Cardiac muscle cell (in vitro differentiated cells and primary cell): Measurements from ENCODE around the gene CUX1. TPM values are rescaled to one million over a fixed set of nuclear protein-coding genes. Genes with fewer than 3 reads are reported as not detected.

Experiments used
- DNase-seq, 2 donors: peaks; one replicate each; pipeline versions ENCODE4 v3.0.0 to v3.0.0-alpha.2; 2010 to 2017; ENCODE audit warnings: low read depth in 1 of 2, low spot score in 1 of 2
- H3K27ac ChIP-seq: fragments of 200-600 bp; sonication (generic); 2 replicates; pipeline ENCODE4 v1.5.1; 2016
- H3K27me3 ChIP-seq: fragments of 200-600 bp; sonication (generic); 2 replicates; pipeline ENCODE4 v1.6.0; 2016; ENCODE audit warnings: control low read depth
- H3K36me3 ChIP-seq: fragments of 200-600 bp; sonication (generic); 2 replicates; pipeline ENCODE4 v1.5.1; 2016; ENCODE audit warnings: control low read depth
- H3K4me1 ChIP-seq: fragments of 200-600 bp; sonication (generic); 2 replicates; pipeline ENCODE4 v1.8.1; 2017; ENCODE audit warnings: low read depth, mild to moderate bottlenecking, mixed run types
- H3K4me3 ChIP-seq: fragments of 200-600 bp; sonication (generic); 2 replicates; pipeline ENCODE4 v1.5.1; 2016; ENCODE audit warnings: mild to moderate bottlenecking
- H3K9me3 ChIP-seq: fragments of 200-600 bp; sonication (generic); 2 replicates; pipeline ENCODE4 v1.5.1; 2017; ENCODE audit warnings: low read depth, mild to moderate bottlenecking, control low read depth
- polyA plus RNA-seq: library from polyadenylated mRNA; unstranded; fragments of >200 nt; fragmentation: Nextera tagmentation; extraction: Ambion mirVana; gene quantifications from 2 replicates; pipeline ENCODE4 v1.2.1, GENCODE V29; 2016
- total RNA-seq: library from RNA; depleted of rRNA; stranded (reverse); fragments of >200 nt; gene quantifications from 2 replicates; pipeline ENCODE4 v1.2.3, GENCODE V29; 2016
- TF ChIP-seq, protein P1 (sequence below): IDR thresholded peaks from 2 replicates; pipeline ENCODE4 v1.5.1; 2012; ENCODE audit warnings: low read depth, mild to moderate bottlenecking, low read length

CUX1 gene
- total and polyA plus RNA-seq, 2 experiments from 2014 or later = 67.7 to 85.3 TPM

DNA sequence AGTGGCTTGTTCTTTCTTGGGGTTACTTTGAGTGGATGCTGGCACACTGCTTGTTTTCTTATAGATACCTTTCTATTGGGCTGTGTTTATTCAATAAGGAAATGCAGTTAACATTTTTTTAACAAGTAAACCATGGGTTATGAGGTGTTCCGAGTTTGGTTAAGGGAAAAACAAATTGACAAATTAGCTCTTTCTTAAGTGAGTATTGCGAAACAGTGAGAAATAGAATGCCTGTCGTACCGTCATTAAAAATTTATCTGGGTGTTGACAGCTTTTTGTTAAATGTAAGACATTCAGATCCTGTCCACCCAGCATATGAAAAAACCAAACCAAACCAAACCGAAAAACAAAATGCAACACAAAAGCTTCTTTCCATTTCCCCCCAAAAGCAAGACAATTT lies 6.2 kb downstream of the CUX1 start:
- TF ChIP-seq, protein P1, sequence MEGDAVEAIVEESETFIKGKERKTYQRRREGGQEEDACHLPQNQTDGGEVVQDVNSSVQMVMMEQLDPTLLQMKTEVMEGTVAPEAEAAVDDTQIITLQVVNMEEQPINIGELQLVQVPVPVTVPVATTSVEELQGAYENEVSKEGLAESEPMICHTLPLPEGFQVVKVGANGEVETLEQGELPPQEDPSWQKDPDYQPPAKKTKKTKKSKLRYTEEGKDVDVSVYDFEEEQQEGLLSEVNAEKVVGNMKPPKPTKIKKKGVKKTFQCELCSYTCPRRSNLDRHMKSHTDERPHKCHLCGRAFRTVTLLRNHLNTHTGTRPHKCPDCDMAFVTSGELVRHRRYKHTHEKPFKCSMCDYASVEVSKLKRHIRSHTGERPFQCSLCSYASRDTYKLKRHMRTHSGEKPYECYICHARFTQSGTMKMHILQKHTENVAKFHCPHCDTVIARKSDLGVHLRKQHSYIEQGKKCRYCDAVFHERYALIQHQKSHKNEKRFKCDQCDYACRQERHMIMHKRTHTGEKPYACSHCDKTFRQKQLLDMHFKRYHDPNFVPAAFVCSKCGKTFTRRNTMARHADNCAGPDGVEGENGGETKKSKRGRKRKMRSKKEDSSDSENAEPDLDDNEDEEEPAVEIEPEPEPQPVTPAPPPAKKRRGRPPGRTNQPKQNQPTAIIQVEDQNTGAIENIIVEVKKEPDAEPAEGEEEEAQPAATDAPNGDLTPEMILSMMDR = no peak
- no peak overlapping the region for H3K4me3 ChIP-seq
- H3K4me1 ChIP-seq = peaks cover 34% of the 10 kb centered on the region
- peak in 1 of 2 donors; percentile 58 for DNase-seq
- H3K36me3 ChIP-seq = no peaks in the 10 kb centered on the region
- H3K27ac ChIP-seq = no peak overlapping the region
- H3K27me3 ChIP-seq = no peaks in the 10 kb centered on the region
- H3K9me3 ChIP-seq = no peaks in the 10 kb centered on the region

- Histone ChIP-seq H3K36me3 (no peaks in the 10 kb centered on the region), H3K27ac (no peak overlapping the region), H3K9me3 (no peaks in the 10 kb centered on the region), H3K27me3 (no peaks in the 10 kb centered on the region), H3K4me1 (peaks cover 27% of the 10 kb centered on the region), H3K4me3 (no peak overlapping the region)
- DNase-seq = no peak
- TF ChIP-seq, protein P1 = no peak
Observed at GRCh38 chr7:101824440-101824839, 7.0 kb downstream of the CUX1 start.

DNA sequence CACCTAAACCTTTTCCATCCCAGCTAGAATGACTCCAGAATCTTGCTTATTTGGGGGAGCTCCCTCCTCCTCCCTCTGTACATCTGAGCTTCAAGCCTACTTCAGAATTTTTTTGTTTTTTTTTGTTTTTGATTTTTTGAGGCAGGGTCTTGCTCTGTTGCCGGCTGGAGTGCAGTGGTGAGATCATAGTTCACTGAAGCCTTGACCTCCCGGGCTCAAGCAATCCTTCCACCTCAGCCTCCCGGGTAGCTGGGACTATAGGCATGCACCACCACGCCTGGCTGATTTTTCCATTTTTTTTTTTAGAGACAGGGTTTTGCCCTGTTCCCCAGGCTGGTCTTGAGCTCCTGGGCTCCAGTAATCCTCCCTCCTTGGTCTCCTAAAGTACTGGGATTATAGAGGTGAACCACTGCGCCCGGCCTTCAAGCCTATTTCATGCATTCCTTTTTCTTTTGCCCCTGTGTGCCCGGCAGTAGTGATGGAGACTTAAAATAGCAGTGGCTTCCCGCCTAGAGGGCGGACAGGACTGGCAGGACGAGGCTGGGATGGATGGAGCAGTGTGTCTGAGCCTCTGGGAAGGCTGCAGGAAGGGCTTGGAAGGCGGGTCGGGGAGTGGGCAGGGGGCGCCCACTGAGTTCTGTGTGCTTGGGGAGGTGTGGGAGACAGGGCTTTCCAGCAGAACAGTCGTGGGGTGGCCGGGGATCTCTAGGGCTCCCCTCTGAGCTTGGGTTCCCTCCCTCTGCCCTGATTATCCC lies 8.8 kb downstream of the CUX1 start:
- TF ChIP-seq, protein P1 = no peak
- DNase-seq = no peak
- Histone ChIP-seq H3K4me3 (no peak overlapping the region), H3K36me3 (no peaks in the 10 kb centered on the region), H3K27ac (no peak overlapping the region), H3K27me3 (no peaks in the 10 kb centered on the region), H3K4me1 (peaks cover 12% of the 10 kb centered on the region), H3K9me3 (no peaks in the 10 kb centered on the region)

DNA sequence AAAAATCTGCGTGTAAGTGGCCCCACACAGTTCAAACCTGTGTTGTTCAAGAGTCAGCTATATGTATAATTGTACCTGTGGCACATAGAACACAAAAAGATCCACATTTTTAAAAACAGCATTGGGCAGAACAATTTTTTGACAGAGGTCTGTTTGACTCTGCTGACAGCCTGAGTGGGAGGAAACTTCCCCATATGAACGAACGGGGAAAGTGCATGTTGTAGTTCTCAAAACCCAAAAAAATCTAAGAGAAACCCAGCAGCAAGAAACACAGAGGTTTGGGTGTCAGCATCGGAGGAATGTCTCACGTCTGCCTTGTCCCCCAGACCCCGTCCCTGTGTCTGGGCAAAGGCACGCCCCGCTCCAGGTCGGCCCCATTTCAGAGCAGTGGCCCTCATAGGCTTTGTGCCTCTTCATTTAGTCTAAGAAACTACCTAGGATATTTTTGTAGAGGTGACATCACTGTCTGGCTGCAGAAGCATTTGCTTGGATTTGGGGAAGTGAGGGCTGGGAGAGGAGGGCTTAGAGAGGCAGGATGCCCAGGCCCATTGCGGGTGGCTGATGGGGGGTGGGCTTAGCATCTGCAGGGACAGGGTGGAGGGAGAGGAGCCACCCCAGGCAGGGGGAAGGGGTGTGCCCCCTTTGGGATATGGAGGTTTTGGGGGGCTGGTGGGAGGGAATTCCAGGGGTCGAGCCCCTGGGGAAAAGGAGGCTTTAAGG lies 11.0 kb downstream of the CUX1 start:
- DNase-seq = no peak

DNA sequence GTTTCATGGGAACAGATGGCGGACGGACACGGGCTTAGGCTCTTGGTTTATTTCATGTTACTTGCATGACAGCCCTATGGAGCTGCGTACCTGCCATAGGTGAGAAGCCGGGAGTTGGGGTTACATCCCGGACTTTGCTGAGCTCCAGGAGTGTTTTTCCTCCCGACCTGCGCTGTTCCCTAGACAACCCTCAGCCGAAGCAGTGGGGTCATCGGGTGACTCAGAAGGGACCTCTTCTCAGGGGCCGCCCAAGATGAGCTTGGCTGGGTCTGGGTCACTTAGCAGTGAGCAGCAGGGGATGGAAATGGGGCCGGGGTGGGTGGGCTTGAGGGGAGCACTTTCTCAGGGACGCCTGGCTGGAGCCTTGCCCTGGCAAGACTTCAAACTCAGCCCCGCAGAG lies 11.9 kb downstream of the CUX1 start:
- Histone ChIP-seq H3K4me3 (no peak overlapping the region), H3K27ac (no peak overlapping the region), H3K27me3 (no peaks in the 10 kb centered on the region), H3K36me3 (no peaks in the 10 kb centered on the region), H3K9me3 (no peaks in the 10 kb centered on the region), H3K4me1 (peaks cover 5% of the 10 kb centered on the region)
- TF ChIP-seq, protein P1 = no peak
- no peak for DNase-seq

More for the DNA sequence above, 11.0 kb downstream of the CUX1 start:
- Histone ChIP-seq H3K27me3 (no peaks in the 10 kb centered on the region), H3K9me3 (no peaks in the 10 kb centered on the region), H3K27ac (no peak overlapping the region), H3K36me3 (no peaks in the 10 kb centered on the region), H3K4me1 (peaks cover 7% of the 10 kb centered on the region), H3K4me3 (no peak overlapping the region)
- TF ChIP-seq, protein P1 = no peak
